Hematopoietic multipotent progenitor cell (in vitro differentiated cells): ENCODE measurements around the gene C4orf17. TPM values are rescaled to one million over a fixed set of nuclear protein-coding genes. Genes with fewer than 3 reads are reported as not detected.
"Not testable (repeated sequence)": the region's sequence is repeated elsewhere in the genome, so short reads cannot be mapped to it uniquely, and the experiment has no call there.

Source experiments
- DNase-seq, 3 donors: peaks; one replicate each; pipeline ENCODE4 v3.0.0-alpha.2; 2011 to 2015; ENCODE audit warnings: low read depth in 2 of 3, low spot score in 2 of 3
- total RNA-seq: library from RNA; depleted of rRNA; stranded (reverse); fragments of >200 nt; gene quantifications from one replicate; pipeline ENCODE4 v1.2.3, GENCODE V29; 2012

The C4orf17 gene
- total RNA-seq, result not detected

GRCh38 chr4:99510721-99511120, at the start of gene C4orf17:
Gene C4orf17 (plus strand): TSS chr4:99511021. CDS start chr4:99513082, 2,061 bp downstream.
- no peak for DNase-seq

- DNase-seq, result no peak
Measured at GRCh38 chr4:99461623-99462401, 49.0 kb upstream of the C4orf17 start.

GRCh38 chr4:99462875-99463464, 47.9 kb upstream of the C4orf17 start:
- DNase-seq, result peak; percentile 10 to 78 (median 45)

GRCh38 chr4:99463566-99463965, 47.3 kb upstream of the C4orf17 start:
- no peak for DNase-seq

- no peak for DNase-seq
Measured at GRCh38 chr4:99467887-99468286, 42.9 kb upstream of the C4orf17 start.

- no peak for DNase-seq
Measured at GRCh38 chr4:99468889-99469288, 41.9 kb upstream of the C4orf17 start.

- DNase-seq, result no peak
Measured at GRCh38 chr4:99471349-99471748, 39.5 kb upstream of the C4orf17 start.

GRCh38 chr4:99471896-99472295, 38.9 kb upstream of the C4orf17 start:
- DNase-seq, result no peak

GRCh38 chr4:99473131-99473530, 37.7 kb upstream of the C4orf17 start:
- no peak for DNase-seq

- DNase-seq, result no peak
Measured at GRCh38 chr4:99483636-99484035, 27.2 kb upstream of the C4orf17 start.

GRCh38 chr4:99485212-99485611, 25.6 kb upstream of the C4orf17 start:
- no peak for DNase-seq

GRCh38 chr4:99486648-99487047, 24.2 kb upstream of the C4orf17 start:
- DNase-seq, result not testable (repeated sequence)

- DNase-seq, result no peak
Measured at GRCh38 chr4:99490286-99490685, 20.5 kb upstream of the C4orf17 start.

GRCh38 chr4:99504804-99505502, 5.9 kb upstream of the C4orf17 start:
- DNase-seq, result peak in 1 of 3 donors; percentile 21

GRCh38 chr4:99506781-99507180, 4.0 kb upstream of the C4orf17 start:
- no peak for DNase-seq

GRCh38 chr4:99507349-99507748, 3.5 kb upstream of the C4orf17 start:
- DNase-seq, result no peak

GRCh38 chr4:99507762-99508161, 3.1 kb upstream of the C4orf17 start:
- no peak for DNase-seq

- peak in 1 of 3 donors; percentile 8 for DNase-seq
Measured at GRCh38 chr4:99518601-99519295, 7.9 kb downstream of the C4orf17 start.

- DNase-seq, result no peak
Measured at GRCh38 chr4:99529228-99529627, 18.4 kb downstream of the C4orf17 start.

- DNase-seq, result no peak
Measured at GRCh38 chr4:99529956-99530355, 19.1 kb downstream of the C4orf17 start.

GRCh38 chr4:99534699-99535098, 23.9 kb downstream of the C4orf17 start:
- DNase-seq, result not testable (repeated sequence)
